H1 (cell line): ENCODE data around the gene IQCM. TPM values are rescaled to one million over a fixed set of nuclear protein-coding genes. Genes with fewer than 3 reads are reported as not detected.

Source experiments
- CTCF ChIA-PET: fragments of 300-600 bp; sonication (Branson Sonifier 250); formaldehyde crosslinking; loops from one replicate; lab custom pipeline; 2021; ENCODE audit not compliant: partially characterized antibody; lab: Charles Lee
- POLR2A ChIA-PET: fragments of 300-600 bp; sonication (Branson Sonifier 250); formaldehyde crosslinking; loops from one replicate; lab custom pipeline; 2021; ENCODE audit warnings: inconsistent platforms; ENCODE audit not compliant: partially characterized antibody; lab: Charles Lee
- DNase-seq, 2 experiments: peaks; one replicate each; pipeline versions ENCODE4 v3.0.0 to v3.0.0-alpha.2; 2010 to 2022; ENCODE audit warnings: low spot score in 2 of 2, low read depth in 1 of 2, mixed read lengths in 1 of 2
- FAIRE-seq: peaks from 2 replicates; lab custom pipeline; 2011; peaks lifted over from hg19 to GRCh38; lab: Jason Lieb, UNC
- H2AFZ ChIP-seq: 2 replicates; pipeline ENCODE4 v1.8.1; 2012; ENCODE audit warnings: low read length, inconsistent platforms
- H2AK5ac ChIP-seq: 2 replicates; pipeline ENCODE4 v1.6.1; 2013; ENCODE audit warnings: low read depth, low read length
- H2BK120ac ChIP-seq: replicated peaks from 2 replicates; pipeline ENCODE3; 2013; ENCODE audit warnings: low read depth, low read length, inconsistent platforms
- H2BK12ac ChIP-seq: 2 replicates; pipeline ENCODE4 v1.6.1; 2013; ENCODE audit warnings: low read depth, low read length
- H2BK15ac ChIP-seq: 2 replicates; pipeline ENCODE4 v1.6.1; 2013; ENCODE audit warnings: low read length
- H2BK20ac ChIP-seq: 2 replicates; pipeline ENCODE4 v1.6.1; 2013; ENCODE audit warnings: low read length
- H2BK5ac ChIP-seq: 2 replicates; pipeline ENCODE4 v1.6.1; 2013; ENCODE audit warnings: low read depth, low read length
- H3K14ac ChIP-seq: 2 replicates; pipeline ENCODE4 v1.6.1; 2013; ENCODE audit warnings: inconsistent platforms; ENCODE audit not compliant: insufficient read length
- H3K18ac ChIP-seq: 2 replicates; pipeline ENCODE4 v1.6.1; 2013; ENCODE audit warnings: low read length; ENCODE audit errors: extremely low read depth
- H3K23ac ChIP-seq: 2 replicates; pipeline ENCODE4 v1.6.1; 2013; ENCODE audit warnings: inconsistent platforms; ENCODE audit not compliant: insufficient read length
- H3K23me2 ChIP-seq: 2 replicates; pipeline ENCODE4 v1.6.1; 2013; ENCODE audit warnings: low read depth, low read length
- H3K27ac ChIP-seq: 2 replicates; pipeline ENCODE4 v1.6.1; 2011; ENCODE audit warnings: low read depth, low read length, inconsistent platforms
- H3K27me3 ChIP-seq, 4 experiments: replicated peaks in 1 of 4; 1 replicate in 1 of 4; 2 replicates in 3 of 4; pipeline versions ENCODE4 v1.6.1 to v1.8.1; 2011 to 2013; ENCODE audit warnings: low read length in 3 of 4, mild to moderate bottlenecking in 3 of 4, inconsistent platforms in 2 of 4, mixed read lengths in 2 of 4, moderate library complexity in 1 of 4; ENCODE audit not compliant: control insufficient read depth in 3 of 4, insufficient read depth in 3 of 4; ENCODE audit errors: extremely low read depth in 1 of 4
- H3K36me3 ChIP-seq, 4 experiments: 2 replicates each; pipeline versions ENCODE4 v1.6.1 to v1.8.1; 2011 to 2013; ENCODE audit warnings: mild to moderate bottlenecking in 4 of 4, low read length in 3 of 4, moderate library complexity in 2 of 4, control low read depth in 1 of 4, inconsistent platforms in 1 of 4; ENCODE audit not compliant: insufficient read depth in 4 of 4, control insufficient read depth in 2 of 4
- H3K4ac ChIP-seq: replicated peaks from 2 replicates; pipeline ENCODE3; 2013; ENCODE audit warnings: low read length, low read depth, mixed read lengths, inconsistent platforms; ENCODE audit not compliant: insufficient read length
- H3K4me1 ChIP-seq, 4 experiments: replicated peaks in 1 of 4; 1 replicate in 1 of 4; 2 replicates in 3 of 4; pipeline versions ENCODE4 v1.6.1 to v1.8.1; 2011 to 2013; ENCODE audit warnings: low read length in 3 of 4, inconsistent platforms in 2 of 4, mixed read lengths in 1 of 4; ENCODE audit not compliant: insufficient read depth in 4 of 4, control insufficient read depth in 3 of 4
- H3K4me2 ChIP-seq, 2 experiments: 2 replicates each; pipeline versions ENCODE4 v1.6.1 to v1.8.1; 2011 to 2013; ENCODE audit warnings: low read depth in 2 of 2, low read length in 2 of 2, control low read depth in 1 of 2, inconsistent platforms in 1 of 2, mild to moderate bottlenecking in 1 of 2; ENCODE audit not compliant: insufficient read depth in 1 of 2
- H3K4me3 ChIP-seq, 4 experiments: fragments of 200-600, 300-600 bp in 1 of 4; sonication (generic), shearing (Covaris generic), sonication (Bioruptor Twin) in 1 of 4; 2 replicates each; pipeline versions ENCODE4 v1.5.1 to v1.8.1; 2011 to 2016; ENCODE audit warnings: low read length in 4 of 4, low read depth in 3 of 4, control low read depth in 2 of 4, inconsistent platforms in 2 of 4, mild to moderate bottlenecking in 2 of 4, mixed read lengths in 1 of 4, moderate library complexity in 1 of 4; ENCODE audit not compliant: insufficient read depth in 2 of 4; ENCODE audit errors: extremely low read depth in 1 of 4
- H3K56ac ChIP-seq: replicated peaks from 2 replicates; pipeline ENCODE3; 2013; ENCODE audit warnings: low read depth, mild to moderate bottlenecking, mixed read lengths, low read length, inconsistent platforms; ENCODE audit not compliant: insufficient read length
- H3K79me1 ChIP-seq: 2 replicates; pipeline ENCODE4 v1.6.1; 2013; ENCODE audit warnings: low read depth, low read length, control low read depth
- H3K79me2 ChIP-seq, 2 experiments: 2 replicates each; pipeline versions ENCODE4 v1.6.1 to v1.8.1; 2012 to 2013; ENCODE audit warnings: low read length in 2 of 2, mild to moderate bottlenecking in 2 of 2, inconsistent platforms in 1 of 2; ENCODE audit not compliant: insufficient read depth in 2 of 2, control insufficient read depth in 1 of 2
- H3K9ac ChIP-seq, 4 experiments: replicated peaks in 1 of 4; 1 replicate in 1 of 4; 2 replicates in 3 of 4; pipeline versions ENCODE4 v1.6.1 to v1.8.1; 2011 to 2013; ENCODE audit warnings: low read depth in 3 of 4, low read length in 3 of 4, control low read depth in 2 of 4, mild to moderate bottlenecking in 2 of 4, moderate library complexity in 2 of 4, inconsistent platforms in 1 of 4; ENCODE audit errors: extremely low read depth in 1 of 4
- H3K9me3 ChIP-seq, 2 experiments: 2 replicates each; pipeline versions ENCODE4 v1.6.1 to v1.8.1; 2012 to 2013; ENCODE audit warnings: mild to moderate bottlenecking in 2 of 2, moderate library complexity in 2 of 2, control low read depth in 1 of 2, inconsistent platforms in 1 of 2, low read depth in 1 of 2, low read length in 1 of 2, mixed read lengths in 1 of 2; ENCODE audit not compliant: insufficient read depth in 2 of 2
- H4K20me1 ChIP-seq, 2 experiments: replicated peaks in 1 of 2; 2 replicates each; pipeline versions ENCODE3 to v1.8.1; 2011 to 2013; ENCODE audit warnings: inconsistent platforms in 2 of 2, low read length in 2 of 2, mild to moderate bottlenecking in 1 of 2; ENCODE audit not compliant: insufficient read depth in 2 of 2, control insufficient read depth in 1 of 2
- H4K5ac ChIP-seq: 2 replicates; pipeline ENCODE4 v1.6.1; 2013; ENCODE audit warnings: low read length, low read depth, mixed read lengths, inconsistent platforms; ENCODE audit not compliant: insufficient read length
- H4K8ac ChIP-seq: 2 replicates; pipeline ENCODE4 v1.8.0; 2013; ENCODE audit warnings: mild to moderate bottlenecking, moderate library complexity, low read length, inconsistent platforms; ENCODE audit not compliant: insufficient read depth; ENCODE audit errors: extremely low read depth
- H4K91ac ChIP-seq: replicated peaks from 2 replicates; pipeline ENCODE3; 2013; ENCODE audit warnings: low read length, mixed read lengths, inconsistent platforms; ENCODE audit not compliant: insufficient read length
- ATF2 ChIP-seq: IDR thresholded peaks from 2 replicates; pipeline ENCODE4 v1.6.1; 2012; ENCODE audit warnings: low read length, inconsistent platforms
- BACH1 ChIP-seq: IDR thresholded peaks from 2 replicates; pipeline ENCODE4 v1.6.1; 2012; ENCODE audit warnings: low read length, improper control_type of control experiment
- CBX5 ChIP-seq: fragments of 300-800, 300-1000 bp; sonication (generic); IDR thresholded peaks from 2 replicates; pipeline ENCODE4 v1.7.1; 2016; ENCODE audit warnings: antibody characterized with exemption, low read length, low read depth
- CHD1 ChIP-seq: IDR thresholded peaks from 2 replicates; pipeline ENCODE4 v1.6.1; 2012; ENCODE audit warnings: low read depth, low read length, improper control_type of control experiment
- CHD2 ChIP-seq: IDR thresholded peaks from 2 replicates; pipeline ENCODE4 v1.6.1; 2012; ENCODE audit warnings: low read length, improper control_type of control experiment
- CREB1 ChIP-seq: IDR thresholded peaks from 2 replicates; pipeline ENCODE4 v1.6.1; 2012; ENCODE audit warnings: inconsistent platforms
- E2F6 ChIP-seq: IDR thresholded peaks from 2 replicates; pipeline ENCODE4 v1.6.1; 2012; ENCODE audit warnings: inconsistent platforms
- GTF2F1 ChIP-seq: IDR thresholded peaks from 2 replicates; pipeline ENCODE4 v1.6.1; 2012; ENCODE audit warnings: low read depth, low read length, improper control_type of control experiment, borderline replicate concordance
- KDM5A ChIP-seq: fragments of 200-600 bp; IDR thresholded peaks from 2 replicates; pipeline ENCODE4 v1.7.1; 2012; ENCODE audit warnings: mild to moderate bottlenecking, low read length, inconsistent platforms, mixed read lengths
- POLR2A ChIP-seq, 2 experiments: IDR thresholded peaks; 1 replicate in 1 of 2; 2 replicates in 1 of 2; pipeline ENCODE4 v1.6.1; 2011; ENCODE audit warnings: low read depth in 2 of 2, low read length in 2 of 2, mild to moderate bottlenecking in 2 of 2; ENCODE audit errors: control extremely low read depth in 1 of 2
- RFX5 ChIP-seq: IDR thresholded peaks from 2 replicates; pipeline ENCODE4 v1.6.1; 2011; ENCODE audit warnings: low read depth, low read length, improper control_type of control experiment, borderline replicate concordance
- RXRA ChIP-seq: IDR thresholded peaks from 2 replicates; pipeline ENCODE4 v1.6.1; 2011; ENCODE audit warnings: low read depth, mild to moderate bottlenecking, low read length, moderate library complexity; ENCODE audit not compliant: insufficient read depth
- SIRT6 ChIP-seq: IDR thresholded peaks from one replicate; pipeline ENCODE4 v1.7.1; 2012; ENCODE audit warnings: low read length, inconsistent platforms
- SP2 ChIP-seq: IDR thresholded peaks from 2 replicates; pipeline ENCODE4 v1.6.1; 2012; ENCODE audit warnings: mild to moderate bottlenecking, low read length, inconsistent platforms
- SRF ChIP-seq: IDR thresholded peaks from 2 replicates; pipeline ENCODE4 v1.6.1; 2011; ENCODE audit warnings: mild to moderate bottlenecking, low read depth, low read length, moderate library complexity
- TBP ChIP-seq: IDR thresholded peaks from 2 replicates; pipeline ENCODE4 v1.6.1; 2011; ENCODE audit warnings: low read depth, low read length, improper control_type of control experiment
- polyA plus RNA-seq, 7 experiments: library from polyadenylated mRNA; depleted of rRNA in 3 of 7; stranded (reverse) in 5 of 7; unstranded in 2 of 7; fragments of >200 nt in 5 of 7; fragments of 200-250 nt in 2 of 7; gene quantifications; 1 replicate in 5 of 7; 2 replicates in 1 of 7; 4 replicates in 1 of 7; pipeline versions ENCODE4 v1.2.1 to v1.2.3, GENCODE V29; 2011 to 2013; ENCODE audit warnings: missing spikeins in 2 of 7, mixed read lengths in 2 of 7
- total RNA-seq: library from RNA; stranded (reverse); fragmentation: NEBNext Ultra II Directional; extraction: Animal tissue kit (Norgen Biotek cat#: 25700); gene quantifications from 2 replicates; pipeline ENCODE4 v1.2.1, GENCODE V29; 2021

IQCM gene
- total and polyA plus RNA-seq, 2 of the 8 experiments (the other 6 are each of a cell fraction or from before 2014, with no cell fraction given): not detected

GRCh38 chr4:149552601-149553000 is 263.0 kb downstream of the IQCM start:
- Histone ChIP-seq H4K5ac (no peak overlapping the region), H3K27ac (no peak overlapping the region), H3K9ac (no peak overlapping the region), H3K18ac (no peak overlapping the region), H3K4me3 (no peak overlapping the region), H3K9me3 (no peaks in the 10 kb centered on the region), H2AK5ac (no peak overlapping the region), H4K20me1 (no peaks in the 10 kb centered on the region), H3K4ac (no peak overlapping the region), H3K4me2 (no peak overlapping the region), H3K79me1 (no peaks in the 10 kb centered on the region), H2BK20ac (no peak overlapping the region), H2BK15ac (no peak overlapping the region), H3K4me1 (no peaks in the 10 kb centered on the region), H3K36me3 (no peaks in the 10 kb centered on the region), H2BK120ac (no peak overlapping the region), H3K27me3 (no peaks in the 10 kb centered on the region), H4K91ac (no peak overlapping the region), H3K23ac (no peak overlapping the region), H3K23me2 (no peaks in the 10 kb centered on the region), H2AFZ (no peak overlapping the region), H3K79me2 (no peaks in the 10 kb centered on the region), H4K8ac (no peak overlapping the region), H2BK12ac (no peak overlapping the region), H3K14ac (no peak overlapping the region), H2BK5ac (no peak overlapping the region), H3K56ac (no peak overlapping the region)
- no peak for FAIRE-seq
- DNase-seq: no peak
- CTCF ChIA-PET: interaction anchor here (0.8 to 1.1 kb wide), 2 partner anchors 9 to 48 kb away, joined by 3 read pairs; no protein-coding TSS in a partner anchor
- POLR2A ChIA-PET: no interaction called here
- no peak for TF ChIP-seq CREB1
- TF ChIP-seq SP2: no peak
- no peak for TF ChIP-seq RXRA
- TF ChIP-seq KDM5A: no peak
- TF ChIP-seq BACH1: no peak
- no peak for TF ChIP-seq SRF
- TF ChIP-seq GTF2F1: no peak
- TF ChIP-seq POLR2A (IDR thresholded peaks at IDR 0.05; ENCODE audit: control extremely low read depth in 1 of 2, low read depth in 2 of 2, low read length in 2 of 2): no peak
- TF ChIP-seq SIRT6: no peak
- TF ChIP-seq CBX5: no peak
- no peak for TF ChIP-seq CHD2
- TF ChIP-seq TBP: no peak
- no peak for TF ChIP-seq ATF2
- TF ChIP-seq E2F6: no peak
- no peak for TF ChIP-seq CHD1
- no peak for TF ChIP-seq RFX5
